ENCODE measurements around the gene FILIP1L. TPM values are rescaled to one million over a fixed set of nuclear protein-coding genes. Genes with fewer than 3 reads are reported as not detected.

Gene FILIP1L
- polyA plus RNA-seq, 1 experiment = 31.2 TPM

DNA sequence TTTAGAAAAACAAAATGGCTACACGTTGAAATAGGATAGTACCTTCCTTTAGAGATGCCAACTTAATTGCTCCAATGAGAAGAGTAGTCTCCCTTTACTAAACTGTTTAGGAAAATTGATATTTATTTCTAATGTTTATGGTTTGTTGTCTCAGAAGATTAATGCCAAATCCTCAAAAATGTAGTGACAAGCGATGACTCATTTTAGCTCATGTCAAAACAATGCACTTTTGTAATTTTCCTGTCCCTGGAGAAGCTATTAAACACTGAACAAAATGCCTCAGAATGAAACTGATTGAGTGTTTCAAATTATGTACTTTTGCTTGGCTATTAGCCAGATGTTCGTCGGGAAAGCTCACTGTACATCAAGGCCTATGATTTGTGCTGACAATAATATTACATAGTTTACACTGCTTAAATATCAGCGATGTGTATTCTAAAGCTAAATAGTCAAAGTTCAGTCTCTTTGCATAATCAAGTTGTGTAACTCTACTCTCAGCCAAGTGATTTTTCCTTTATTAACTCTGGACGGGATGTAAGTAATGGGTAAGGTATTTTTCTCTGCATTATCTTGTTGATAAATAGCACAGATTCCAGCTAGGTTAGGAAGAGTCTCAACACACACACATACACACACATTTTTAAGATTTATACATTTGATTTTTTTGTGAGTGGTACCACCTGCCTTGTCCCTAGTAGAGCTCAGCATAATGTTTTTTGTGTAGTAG, 212.9 kb downstream of the FILIP1L start:
- Histone ChIP-seq H3K36me3 (ENCODE audit: control insufficient read depth, insufficient read depth, low read length) (no peaks in the 10 kb centered on the region), H3K27me3 (ENCODE audit: control insufficient read depth, insufficient read depth, low read length) (no peaks in the 10 kb centered on the region), H3K4me3 (ENCODE audit: low read depth, low read length) (no peak overlapping the region)
- peak; percentile 59 for DNase-seq (ENCODE audit: low read depth)
- TF ChIP-seq, protein P1, sequence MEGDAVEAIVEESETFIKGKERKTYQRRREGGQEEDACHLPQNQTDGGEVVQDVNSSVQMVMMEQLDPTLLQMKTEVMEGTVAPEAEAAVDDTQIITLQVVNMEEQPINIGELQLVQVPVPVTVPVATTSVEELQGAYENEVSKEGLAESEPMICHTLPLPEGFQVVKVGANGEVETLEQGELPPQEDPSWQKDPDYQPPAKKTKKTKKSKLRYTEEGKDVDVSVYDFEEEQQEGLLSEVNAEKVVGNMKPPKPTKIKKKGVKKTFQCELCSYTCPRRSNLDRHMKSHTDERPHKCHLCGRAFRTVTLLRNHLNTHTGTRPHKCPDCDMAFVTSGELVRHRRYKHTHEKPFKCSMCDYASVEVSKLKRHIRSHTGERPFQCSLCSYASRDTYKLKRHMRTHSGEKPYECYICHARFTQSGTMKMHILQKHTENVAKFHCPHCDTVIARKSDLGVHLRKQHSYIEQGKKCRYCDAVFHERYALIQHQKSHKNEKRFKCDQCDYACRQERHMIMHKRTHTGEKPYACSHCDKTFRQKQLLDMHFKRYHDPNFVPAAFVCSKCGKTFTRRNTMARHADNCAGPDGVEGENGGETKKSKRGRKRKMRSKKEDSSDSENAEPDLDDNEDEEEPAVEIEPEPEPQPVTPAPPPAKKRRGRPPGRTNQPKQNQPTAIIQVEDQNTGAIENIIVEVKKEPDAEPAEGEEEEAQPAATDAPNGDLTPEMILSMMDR (IDR thresholded peaks at IDR 0.05; ENCODE audit: insufficient read depth, low read depth, low read length) = no peak
- POLR2A ChIA-PET = interaction anchor here (0.6 to 0.9 kb wide), 3 partner anchors 26 to 359 kb away, joined by 3 to 7 read pairs (median 3); partner anchors contain the start of gene TBC1D23
- CTCF ChIA-PET = interaction anchor here (1.6 kb wide), 1 partner anchor 30 kb away, joined by 3 read pairs; no protein-coding TSS in a partner anchor

DNA sequence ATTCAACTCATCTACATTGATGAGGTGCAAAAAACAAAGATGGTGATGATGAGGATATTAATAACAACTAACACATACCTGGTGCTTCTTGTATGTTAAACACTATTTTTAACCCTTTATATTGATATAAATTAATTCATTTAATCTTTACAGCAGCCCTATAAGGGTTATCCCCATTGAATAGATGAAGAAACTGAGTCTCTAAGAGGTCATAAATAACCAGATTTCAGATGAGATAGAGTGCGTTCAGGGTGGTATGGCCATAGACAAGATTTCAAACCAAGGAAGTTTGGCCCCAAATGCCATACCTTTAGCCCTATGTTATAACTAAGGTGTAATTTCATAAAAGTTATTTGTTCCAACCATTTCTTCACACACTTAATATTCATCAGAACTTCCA, 214.1 kb downstream of the FILIP1L start:
- TF ChIP-seq, protein P1 (IDR thresholded peaks at IDR 0.05; ENCODE audit: insufficient read depth, low read depth, low read length) = no peak
- no peaks in the 10 kb centered on the region for H3K36me3 ChIP-seq (ENCODE audit: control insufficient read depth, insufficient read depth, low read length)
- DNase-seq (ENCODE audit: low read depth) = no peak
- ChIA-PET CTCF (interaction anchor here (0.6 to 1.6 kb wide), 2 partner anchors 14 to 29 kb away, joined by 3 read pairs; no protein-coding TSS in a partner anchor), POLR2A (no interaction called here)
- H3K4me3 ChIP-seq (ENCODE audit: low read depth, low read length) = no peak overlapping the region
- no peaks in the 10 kb centered on the region for H3K27me3 ChIP-seq (ENCODE audit: control insufficient read depth, insufficient read depth, low read length)

DNA sequence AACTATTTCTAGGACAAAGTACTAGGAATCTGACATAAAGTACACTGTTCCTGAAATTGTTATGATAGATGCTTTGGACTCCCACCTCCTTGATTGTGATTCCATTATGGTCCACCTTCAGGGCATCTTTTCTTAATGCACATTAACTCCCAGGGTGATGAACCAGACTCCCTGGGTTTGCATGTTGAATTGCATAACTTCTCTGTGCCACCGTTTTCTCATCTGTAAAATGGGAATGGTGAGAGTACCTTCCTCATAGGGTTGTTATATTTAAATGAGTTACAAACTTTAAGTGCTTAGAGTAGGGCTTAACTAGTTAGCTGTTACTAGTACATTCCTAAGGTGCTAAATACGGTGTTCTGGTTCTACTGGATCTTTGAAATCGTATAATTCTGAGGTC, 214.7 kb downstream of the FILIP1L start:
- POLR2A ChIA-PET = no interaction called here
- CTCF ChIA-PET = interaction anchor here (0.6 kb wide), 1 partner anchor 13 kb away, joined by 3 read pairs; no protein-coding TSS in a partner anchor
- no peak overlapping the region for H3K4me3 ChIP-seq (ENCODE audit: low read depth, low read length)
- TF ChIP-seq, protein P1 (IDR thresholded peaks at IDR 0.05; ENCODE audit: insufficient read depth, low read depth, low read length) = no peak
- no peak for DNase-seq (ENCODE audit: low read depth)
- no peaks in the 10 kb centered on the region for H3K36me3 ChIP-seq (ENCODE audit: control insufficient read depth, insufficient read depth, low read length)
- H3K27me3 ChIP-seq (ENCODE audit: control insufficient read depth, insufficient read depth, low read length) = no peaks in the 10 kb centered on the region

DNA sequence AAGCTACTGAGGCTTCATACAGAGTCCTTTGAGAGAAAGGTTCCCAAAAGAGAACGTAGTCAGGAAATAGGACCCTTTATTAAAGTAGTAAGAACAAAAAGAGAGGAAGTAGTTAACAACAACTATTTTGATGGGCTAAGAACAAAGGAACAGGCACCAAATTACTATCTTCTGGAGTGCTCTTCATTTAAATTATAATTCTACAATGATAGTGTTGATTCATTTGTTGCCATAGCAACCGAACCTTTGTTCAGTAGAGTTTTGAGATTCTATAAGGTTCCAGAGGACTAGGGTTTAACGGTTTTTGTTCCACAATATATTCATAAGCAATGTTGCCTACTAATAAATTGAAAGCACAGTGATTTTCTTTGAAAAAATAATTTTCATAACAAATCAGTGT, 217.8 kb downstream of the FILIP1L start:
- H3K27me3 ChIP-seq (ENCODE audit: control insufficient read depth, insufficient read depth, low read length) = no peaks in the 10 kb centered on the region
- TF ChIP-seq, protein P1 (IDR thresholded peaks at IDR 0.05; ENCODE audit: insufficient read depth, low read depth, low read length) = no peak
- ChIA-PET POLR2A (no interaction called here), CTCF (no interaction called here)
- H3K36me3 ChIP-seq (ENCODE audit: control insufficient read depth, insufficient read depth, low read length) = no peaks in the 10 kb centered on the region
- no peak for DNase-seq (ENCODE audit: low read depth)
- no peak overlapping the region for H3K4me3 ChIP-seq (ENCODE audit: low read depth, low read length)

DNA sequence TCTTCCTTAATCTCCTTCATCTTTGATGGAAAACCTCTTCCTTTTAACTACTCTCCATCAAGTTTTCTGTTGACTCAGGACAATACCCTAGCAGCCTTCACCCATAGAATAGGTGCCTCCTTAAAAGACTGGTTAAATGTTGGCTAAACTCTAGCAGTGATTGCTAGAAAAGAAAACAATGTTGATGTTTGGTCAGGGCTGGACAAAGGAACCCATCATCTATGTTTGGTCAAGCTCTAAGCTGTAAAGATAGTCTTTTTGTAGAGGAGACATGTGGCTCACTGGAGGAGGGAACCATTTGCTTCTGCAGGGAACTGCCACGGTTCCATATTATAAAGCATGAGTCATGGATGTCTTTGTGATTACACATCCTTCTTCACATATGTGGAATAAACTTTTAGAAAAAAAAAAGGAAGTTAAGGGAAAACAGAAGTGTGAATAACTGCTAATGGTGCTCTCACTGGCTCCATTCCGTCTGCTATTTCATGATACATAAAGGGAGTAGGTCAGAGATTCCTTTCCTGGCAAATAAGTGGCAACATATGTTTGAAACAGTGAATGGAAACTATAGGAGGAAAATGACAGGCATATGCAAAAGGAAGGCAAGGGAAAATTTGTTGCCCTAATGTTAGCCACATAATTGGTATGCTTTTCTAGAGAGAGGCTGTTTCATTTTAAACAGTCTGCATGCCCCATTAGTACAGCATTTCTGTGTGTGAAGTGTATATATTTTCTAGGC, 218.4 kb downstream of the FILIP1L start:
- DNase-seq (ENCODE audit: low read depth) = peak; percentile 74
- H3K36me3 ChIP-seq (ENCODE audit: control insufficient read depth, insufficient read depth, low read length) = no peaks in the 10 kb centered on the region
- H3K27me3 ChIP-seq (ENCODE audit: control insufficient read depth, insufficient read depth, low read length) = no peaks in the 10 kb centered on the region
- CTCF ChIA-PET = interaction anchor here (0.5 to 1.5 kb wide), 3 partner anchors 9 to 53 kb away, joined by 3 to 4 read pairs (median 3); no protein-coding TSS in a partner anchor
- TF ChIP-seq, protein P1 (IDR thresholded peaks at IDR 0.05; ENCODE audit: insufficient read depth, low read depth, low read length) = no peak
- POLR2A ChIA-PET = no interaction called here
- H3K4me3 ChIP-seq (ENCODE audit: low read depth, low read length) = no peak overlapping the region
